Lower leg skin (tissue), 4 donors: ENCODE data around the gene IGSF21. TPM values are rescaled to one million over a fixed set of nuclear protein-coding genes. Genes with fewer than 3 reads are reported as not detected.

ENCODE experiments used
- DNase-seq, 2 donors: peaks; one replicate each; pipeline ENCODE4 v3.0.0-alpha.2; 2019; ENCODE audit warnings: low spot score in 2 of 2
- H3K4me3 ChIP-seq: fragments of 200-600 bp; sonication (generic); 2 replicates; pipeline ENCODE4 v1.5.1; 2017; ENCODE audit warnings: mild to moderate bottlenecking, low read depth; ENCODE audit not compliant: poor library complexity, severe bottlenecking
- CTCF ChIP-seq, 3 donors: fragments of 450-650 bp; IDR thresholded peaks; one replicate each; pipeline ENCODE4 v1.5.1; 2016; ENCODE audit warnings: antibody characterized with exemption in 3 of 3, mild to moderate bottlenecking in 3 of 3, moderate library complexity in 2 of 3
- POLR2A ChIP-seq, 2 donors: fragments of 450-650 bp; IDR thresholded peaks; one replicate each; pipeline ENCODE4 v1.6.1; 2016 to 2017; ENCODE audit warnings: antibody characterized with exemption in 2 of 2, mild to moderate bottlenecking in 1 of 2, moderate library complexity in 1 of 2
- WGBS, 2 donors: methylation state at CpG; one replicate each; pipeline ENCODE4 v1.1.5; 2018; 5-methylcytosine and 5-hydroxymethylcytosine counted together
- intact Hi-C: fragments of 100-400 bp; cut with DNase I; formaldehyde crosslinking; loops from one replicate; pipeline ENCODE4 v1.15.0; 2023; ENCODE audit warnings: low total_unique reads
- total RNA-seq, 4 donors: library from RNA; depleted of rRNA; stranded (reverse); fragments of >200 nt; gene quantifications; one replicate each; pipeline ENCODE4 v1.1.0, GENCODE V29; 2016

Gene IGSF21
- total RNA-seq, 4 donors from 2014 or later: 0.66 to 3.0 (median 1.3) TPM

DNA sequence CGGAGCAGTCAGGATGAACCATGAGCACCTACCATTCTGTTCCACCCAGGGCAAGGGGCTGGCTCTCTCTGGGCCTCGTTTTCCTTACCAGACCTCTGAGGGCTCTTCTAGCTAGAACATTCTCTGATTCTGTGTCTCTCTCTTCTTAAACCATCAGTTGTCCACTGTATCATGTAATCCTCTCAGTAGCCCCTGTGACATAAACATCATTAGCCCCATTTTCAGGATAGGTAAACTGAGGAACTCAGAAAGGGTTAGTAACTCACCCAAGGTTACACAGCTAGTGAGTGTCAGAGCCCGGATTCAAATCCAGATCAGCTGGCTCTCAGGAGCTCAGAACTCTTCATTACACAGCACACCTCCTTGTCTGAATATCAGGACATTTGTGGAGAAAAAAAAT is 22.8 kb downstream of the IGSF21 start:
- no peak overlapping the region for H3K4me3 ChIP-seq
- TF ChIP-seq POLR2A (IDR thresholded peaks at IDR 0.05) (no peak), CTCF (IDR thresholded peaks at IDR 0.05) (no peak)
- intact Hi-C loops: no loop called here
- no peak for DNase-seq
- WGBS, 2 donors: 61 to 63% methylated on average over 3 of the region's 3 CpGs

GRCh38 chr1:18132022-18132710 is 24.6 kb downstream of the IGSF21 start:
- H3K4me3 ChIP-seq: no peak overlapping the region
- WGBS, 2 donors: 74 to 80% methylated on average over 2 of the region's 2 CpGs
- DNase-seq: no peak
- intact Hi-C loops: no loop called here
- TF ChIP-seq POLR2A (IDR thresholded peaks at IDR 0.05): no peak
- no peak for TF ChIP-seq CTCF (IDR thresholded peaks at IDR 0.05)

DNA sequence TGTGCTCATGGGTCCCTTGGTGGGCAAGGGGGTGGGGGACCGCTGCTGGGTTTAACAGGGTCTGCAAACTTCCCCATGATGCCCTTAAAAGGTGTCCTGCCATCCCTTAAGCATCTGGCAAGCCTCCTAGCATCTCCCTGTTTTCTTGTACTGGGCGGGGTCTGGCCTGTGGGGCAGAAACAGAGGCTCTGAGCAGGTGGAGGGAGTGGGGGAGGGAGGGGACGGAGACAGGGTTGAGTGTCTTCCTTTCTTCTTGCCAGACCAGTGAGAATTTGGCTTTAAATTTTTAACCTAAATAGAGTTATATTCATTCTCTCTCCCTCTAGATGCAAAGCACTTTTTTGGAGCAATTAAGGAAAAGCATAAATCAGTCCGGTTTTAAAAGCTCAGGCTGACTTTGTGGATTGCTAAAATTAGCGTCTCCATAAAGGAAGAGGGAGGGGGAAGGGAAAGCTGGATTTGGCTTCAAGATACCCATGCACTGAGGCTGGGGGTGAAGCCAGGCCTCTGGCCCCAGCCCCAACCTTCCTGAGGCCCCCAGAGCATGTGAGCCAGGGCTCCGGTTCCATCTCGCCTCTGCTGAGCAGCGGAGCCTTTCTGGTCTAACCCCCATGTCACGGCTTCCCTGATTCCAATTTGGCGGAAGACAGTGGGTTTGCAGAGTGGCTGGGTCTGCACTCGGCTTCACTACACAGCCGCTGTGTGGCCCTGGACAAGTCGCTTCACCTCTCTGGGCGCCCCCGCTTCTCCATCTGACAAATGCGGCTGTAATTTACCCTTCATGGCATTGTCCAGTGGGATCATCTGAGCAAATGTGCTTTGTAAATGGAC is 25.3 kb downstream of the IGSF21 start:
- H3K4me3 ChIP-seq: no peak overlapping the region
- TF ChIP-seq POLR2A (IDR thresholded peaks at IDR 0.05) (no peak), CTCF (IDR thresholded peaks at IDR 0.05) (no peak)
- intact Hi-C loops: no loop called here
- DNase-seq: no peak
- 45 to 46% methylated on average over 16 of the region's 16 CpGs for WGBS, 2 donors

DNA sequence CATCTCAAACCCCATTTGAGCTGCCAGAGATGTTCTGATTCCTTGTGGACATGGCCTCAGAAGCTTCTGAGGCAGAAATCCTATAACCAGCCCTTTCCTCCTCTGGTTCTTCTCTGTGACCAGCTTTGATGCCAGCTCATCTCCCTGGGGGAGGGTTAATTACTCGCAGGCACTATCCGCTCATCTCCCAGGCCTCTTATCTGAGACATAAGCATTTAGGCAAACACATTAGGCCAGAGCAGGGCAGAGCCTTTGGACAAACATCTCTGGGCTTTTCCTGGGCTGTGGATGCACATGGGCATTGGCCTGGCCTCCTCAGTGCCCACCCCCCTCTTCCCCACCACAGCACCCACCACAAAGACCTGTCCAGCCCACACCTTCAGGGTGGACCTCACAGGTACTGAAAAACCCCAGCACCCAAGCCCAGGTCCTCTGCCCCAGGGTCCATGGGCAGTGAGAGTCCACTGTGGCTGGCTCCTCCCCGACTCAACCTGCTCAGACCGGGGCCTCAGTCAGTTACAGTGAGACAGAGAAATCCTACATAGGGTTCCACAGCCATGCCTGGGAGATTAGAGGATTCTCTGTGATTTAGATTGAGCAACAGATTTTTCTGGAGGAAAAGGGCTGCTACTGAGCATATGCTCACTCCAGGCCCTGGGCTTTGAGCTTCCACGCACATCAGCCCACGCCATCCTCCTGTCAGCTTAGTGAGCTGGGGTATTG is 26.9 kb downstream of the IGSF21 start:
- WGBS, 2 donors: 70 to 79% methylated on average over 6 of the region's 6 CpGs
- intact Hi-C loops: no loop called here
- no peak for DNase-seq
- no peak for TF ChIP-seq POLR2A (IDR thresholded peaks at IDR 0.05)
- no peak for TF ChIP-seq CTCF (IDR thresholded peaks at IDR 0.05)
- no peak overlapping the region for H3K4me3 ChIP-seq

DNA sequence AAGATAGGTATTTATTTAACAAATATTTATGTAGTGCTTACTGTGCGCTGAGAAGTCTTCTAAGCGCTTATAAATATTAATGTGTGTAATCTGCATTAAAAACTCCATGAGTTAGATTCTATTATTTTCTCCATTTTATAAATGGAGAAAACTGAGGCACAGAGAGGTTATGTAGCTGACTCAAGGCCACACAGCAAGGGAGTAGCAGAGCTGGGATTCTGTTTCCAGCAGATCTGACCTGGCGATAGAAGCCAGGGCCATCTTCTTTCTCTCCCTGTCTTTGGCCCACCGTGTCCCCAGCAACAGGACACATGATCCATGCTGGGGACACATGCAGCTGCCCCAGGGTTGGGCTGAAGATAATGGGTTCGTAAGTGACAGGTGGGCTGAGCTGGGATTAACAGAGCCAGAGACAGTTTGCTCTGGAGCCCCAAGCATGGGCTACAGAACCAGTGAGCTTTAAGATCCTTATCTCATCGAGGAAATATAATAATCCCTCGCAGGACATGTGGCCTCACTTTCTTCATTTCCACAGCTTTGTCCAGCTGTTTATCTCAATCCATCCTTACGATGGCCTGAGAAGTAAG is 30.3 kb downstream of the IGSF21 start:
- intact Hi-C loops: no loop called here
- no peak for TF ChIP-seq CTCF (IDR thresholded peaks at IDR 0.05)
- TF ChIP-seq POLR2A (IDR thresholded peaks at IDR 0.05): no peak
- H3K4me3 ChIP-seq: no peak overlapping the region
- 75 to 81% methylated on average over 8 of the region's 8 CpGs for WGBS, 2 donors
- DNase-seq: no peak
